Activated CD8-positive, alpha-beta memory T cell treated with anti-CD3 and anti-CD28 coated beads for 1 hour (primary cell): ENCODE results near the gene CAB39L.

Experiments used
- DNase-seq, 2 donors: peaks; one replicate each; pipeline ENCODE4 v3.0.0-alpha.2; 2020; ENCODE audit warnings: low read depth in 1 of 2; ENCODE audit errors: extremely low read depth in 1 of 2

Gene CAB39L

DNA sequence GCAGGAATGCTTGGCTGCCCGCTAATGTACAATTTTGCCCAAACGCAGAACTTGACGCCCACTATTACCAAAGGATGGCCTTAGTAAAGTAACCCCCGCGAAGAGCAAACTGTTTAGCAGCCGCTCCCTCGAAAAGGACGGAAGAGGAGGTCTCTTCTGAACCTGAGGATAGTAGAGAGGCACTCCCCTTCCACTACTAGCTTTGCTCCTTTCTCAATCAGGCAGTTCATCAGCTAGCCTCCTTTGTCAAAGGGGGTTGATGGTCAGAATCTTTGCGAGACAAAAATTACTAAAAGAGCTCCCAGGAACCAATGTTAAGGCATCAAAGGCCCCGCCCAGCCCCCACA is 534 bp downstream of the CAB39L start:
- DNase-seq = no peak

DNA sequence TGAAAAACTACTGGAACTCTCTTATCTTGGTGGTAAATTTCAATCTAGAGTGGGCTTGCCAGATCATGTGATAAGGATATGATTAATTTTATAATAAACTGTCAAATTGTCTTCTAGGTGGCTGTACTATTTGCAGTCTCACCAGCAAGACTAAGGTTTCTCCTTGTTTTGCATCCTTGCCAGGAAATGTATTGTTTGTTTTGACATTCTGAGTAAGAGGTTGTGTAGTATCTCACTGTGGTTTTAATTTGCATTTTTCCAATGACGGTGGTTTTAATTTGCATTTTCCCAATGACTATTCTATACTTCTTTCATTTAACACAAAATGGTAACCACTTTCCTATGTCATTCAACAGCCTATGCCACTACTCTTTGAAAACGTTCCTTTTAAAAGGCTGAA is 2.0 kb downstream of the CAB39L start:
- DNase-seq = no peak

DNA sequence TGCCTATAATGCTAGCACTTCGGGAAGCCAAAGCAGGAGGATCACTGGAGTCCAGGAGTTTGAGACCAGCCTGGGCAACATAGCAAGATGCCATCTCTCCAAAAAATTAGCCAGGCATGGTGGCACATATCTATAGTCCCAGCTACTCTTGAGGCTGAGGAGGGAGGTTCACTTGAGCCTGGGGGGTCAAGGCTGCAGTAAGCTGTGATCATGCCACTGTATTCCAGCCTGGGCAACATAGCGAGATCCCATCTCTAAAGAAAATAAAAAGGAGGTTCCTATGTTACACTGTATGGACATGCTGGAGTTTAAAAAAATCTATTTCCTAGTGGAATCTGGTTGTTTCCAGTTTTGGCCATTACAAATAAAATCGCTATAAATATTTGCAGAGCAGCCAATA is 2.6 kb downstream of the CAB39L start:
- DNase-seq = no peak

DNA sequence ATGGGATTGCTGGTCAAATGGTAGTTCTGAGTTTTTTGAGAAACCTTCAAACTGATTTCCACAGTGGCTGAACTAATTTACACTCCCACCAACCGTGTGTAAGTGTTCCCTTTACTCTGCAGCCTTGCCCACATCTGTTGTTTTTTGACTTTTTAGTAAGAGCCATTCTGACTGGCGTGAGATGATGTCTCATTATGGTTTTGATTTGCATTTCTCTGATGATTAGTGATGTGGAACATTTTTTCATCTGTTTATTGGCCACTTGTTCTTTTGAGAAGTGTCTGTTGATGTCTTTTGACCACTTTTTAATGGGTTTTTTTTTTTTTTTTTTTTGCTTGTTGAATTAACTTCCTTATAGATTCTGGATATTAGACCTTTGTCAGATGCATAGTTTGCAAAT is 4.3 kb downstream of the CAB39L start:
- no peak for DNase-seq

DNA sequence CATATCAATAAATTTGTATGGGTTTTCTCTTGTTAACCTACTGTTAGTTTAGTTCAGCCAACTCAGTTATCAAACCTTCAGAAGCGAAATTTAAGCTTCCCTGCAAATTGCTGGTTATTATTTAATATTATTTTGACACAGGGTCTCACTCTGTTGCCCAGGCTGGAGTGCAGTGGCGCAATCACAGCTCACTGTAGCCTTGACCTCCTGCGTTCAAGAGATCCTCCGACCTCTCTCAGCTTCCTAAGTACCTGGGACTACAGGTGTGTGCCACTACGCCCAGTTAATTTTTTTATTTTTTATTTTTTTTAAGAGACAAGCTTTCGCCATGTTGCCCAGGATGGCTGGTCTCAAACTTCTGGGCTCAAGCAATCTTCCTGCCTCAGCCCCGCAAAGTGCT is 6.2 kb downstream of the CAB39L start:
- DNase-seq = no peak

DNA sequence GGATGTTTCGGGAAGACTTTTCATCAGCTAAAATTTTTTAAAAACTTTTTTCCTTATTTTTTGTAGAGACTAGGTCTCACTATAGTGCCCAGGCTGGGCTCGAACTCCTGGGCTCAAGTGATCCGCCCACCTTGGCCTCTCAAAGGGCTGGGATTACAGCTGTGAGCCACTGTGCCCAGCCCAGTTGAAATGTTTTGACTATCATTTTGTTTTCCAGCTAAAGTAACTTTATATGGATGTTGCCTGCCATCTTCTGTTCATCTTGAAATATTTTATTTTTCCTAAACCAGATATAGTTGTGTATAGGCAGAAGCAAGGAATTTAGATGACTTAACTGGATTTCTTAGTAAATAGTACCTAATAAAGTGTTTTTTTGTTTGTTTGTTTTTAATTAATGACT is 7.0 kb downstream of the CAB39L start:
- no peak for DNase-seq

DNA sequence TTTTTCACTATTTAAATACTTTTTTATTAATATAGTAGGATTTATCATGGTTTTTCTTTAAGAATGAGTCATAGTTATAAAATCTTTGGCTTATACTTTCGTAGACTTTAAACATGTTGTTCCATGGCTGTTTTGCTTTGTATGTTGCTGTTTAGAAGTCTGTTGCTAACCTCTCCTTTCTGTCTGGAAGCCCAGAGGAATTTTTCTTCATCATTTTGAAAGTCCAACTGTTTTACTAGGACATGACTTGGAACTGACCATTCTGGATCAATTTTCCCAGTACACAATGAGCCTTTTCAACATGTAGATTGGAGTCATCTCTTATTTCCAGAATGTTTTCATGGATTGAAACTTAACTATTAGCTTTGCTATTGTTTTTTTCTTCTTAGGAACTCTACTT is 7.9 kb downstream of the CAB39L start:
- DNase-seq = no peak

DNA sequence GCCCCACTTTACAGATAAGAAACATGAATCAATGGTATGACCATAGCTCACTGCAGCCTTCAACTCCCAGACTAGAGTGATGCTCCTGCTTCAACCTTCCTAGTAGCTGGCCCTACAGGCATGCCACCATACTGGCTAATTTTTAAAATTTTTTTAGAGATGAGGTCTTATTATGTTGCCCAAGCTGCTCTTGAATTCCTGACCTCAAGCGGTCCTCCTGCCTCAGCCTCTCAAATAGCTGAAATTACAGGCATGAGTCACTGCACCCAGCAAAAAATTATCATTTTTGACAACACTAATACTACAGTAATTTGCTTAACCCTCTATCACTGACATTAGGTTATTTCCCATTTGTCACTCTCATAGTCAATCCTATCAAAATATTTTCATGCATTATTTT is 14.7 kb downstream of the CAB39L start:
- DNase-seq = no peak

DNA sequence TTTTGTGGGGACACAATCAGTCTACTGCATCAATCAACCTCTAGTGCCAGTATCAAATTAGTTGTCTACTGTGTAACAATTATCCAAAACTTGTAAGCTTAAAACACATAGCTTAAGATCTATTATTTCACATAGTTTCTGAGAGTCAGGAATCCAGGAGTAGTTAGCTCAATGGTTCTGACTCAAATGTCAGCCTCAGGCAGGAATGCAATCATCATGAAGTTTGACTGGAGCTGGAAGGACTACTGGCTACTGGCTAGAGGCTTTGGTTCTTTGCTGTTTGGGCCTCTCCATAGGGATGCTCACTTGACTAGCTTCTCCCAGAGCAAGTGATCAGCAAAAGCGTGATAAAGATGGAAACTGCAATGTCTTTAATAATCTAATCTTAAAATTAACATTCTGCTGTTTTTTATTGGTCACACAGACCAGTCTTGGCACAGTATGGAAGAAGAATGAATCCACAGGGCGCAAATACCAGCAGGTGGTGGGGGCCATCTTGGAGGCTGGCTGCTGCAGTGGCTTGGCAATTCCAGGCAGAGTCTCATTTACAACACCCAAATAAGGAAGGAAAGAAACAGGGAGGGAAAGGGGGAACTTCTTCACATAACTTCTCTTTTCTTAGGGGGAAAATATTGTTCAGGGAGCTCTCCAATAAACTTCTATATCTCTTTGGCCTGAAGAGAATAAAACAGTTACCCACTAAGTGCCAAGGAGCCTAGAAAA is 15.7 kb downstream of the CAB39L start:
- no peak for DNase-seq

DNA sequence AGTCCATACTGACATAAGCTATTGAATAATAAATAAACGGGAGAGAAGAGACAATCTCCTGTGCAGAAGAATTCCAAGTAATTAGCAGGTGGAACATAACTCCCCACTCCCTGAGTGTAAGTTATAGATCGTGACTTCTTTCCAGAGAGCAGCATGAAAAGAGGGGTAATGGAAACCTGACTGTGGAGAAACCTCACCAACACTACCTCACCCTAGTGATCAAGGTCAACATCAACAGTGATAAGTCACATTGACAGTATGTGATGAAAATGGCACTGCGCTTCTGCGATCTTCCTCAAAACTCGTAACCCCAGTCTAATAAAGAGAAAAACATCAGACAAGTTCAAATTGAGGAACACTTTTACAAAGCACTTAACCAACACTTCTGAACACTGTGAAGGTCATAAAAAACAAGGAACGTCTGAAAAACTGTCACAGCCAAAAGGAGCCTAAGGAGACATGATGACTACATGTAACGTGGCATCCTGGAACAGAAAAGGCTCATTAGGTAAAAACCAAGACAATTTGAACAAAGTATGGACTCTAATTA is 19.8 kb downstream of the CAB39L start:
- no peak for DNase-seq

DNA sequence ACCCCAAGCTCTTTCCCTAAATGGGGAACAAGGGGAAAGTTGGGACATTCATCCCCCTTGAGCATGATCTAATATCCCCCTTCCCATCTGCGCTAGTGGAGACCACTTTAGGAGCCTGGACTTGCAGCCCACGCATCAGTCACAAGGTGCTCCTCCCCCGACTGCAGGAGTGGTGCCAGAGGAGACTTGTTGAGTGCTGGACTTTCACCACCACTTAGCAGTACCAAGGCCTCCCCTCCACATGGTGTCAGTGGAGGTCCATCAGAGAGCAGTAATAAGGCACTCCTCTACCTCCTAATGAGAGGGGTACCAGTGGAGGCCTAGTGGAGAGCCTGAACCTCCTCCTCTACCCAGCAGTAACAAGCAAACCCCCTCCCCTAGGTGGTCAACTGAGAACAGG is 22.5 kb downstream of the CAB39L start:
- no peak for DNase-seq

DNA sequence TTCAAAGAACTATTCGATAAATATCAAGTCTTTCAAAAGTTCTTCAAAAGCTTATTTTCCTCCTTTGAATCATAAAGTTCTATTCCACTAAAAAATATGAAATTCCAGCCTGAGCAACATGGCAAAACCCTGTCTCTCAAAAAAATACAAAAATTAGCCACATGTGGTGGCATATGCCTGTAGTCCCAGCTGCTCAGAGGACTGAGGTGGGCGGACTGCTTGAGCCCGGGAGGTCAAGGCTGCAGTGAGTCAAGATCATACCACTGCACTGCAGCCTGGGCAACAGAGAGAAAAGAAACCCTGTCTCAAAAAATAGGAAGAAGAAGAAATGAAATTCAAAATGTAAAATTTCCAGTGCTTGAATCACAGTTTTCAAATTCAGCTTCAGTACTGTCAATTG is 24.6 kb downstream of the CAB39L start:
- no peak for DNase-seq

DNA sequence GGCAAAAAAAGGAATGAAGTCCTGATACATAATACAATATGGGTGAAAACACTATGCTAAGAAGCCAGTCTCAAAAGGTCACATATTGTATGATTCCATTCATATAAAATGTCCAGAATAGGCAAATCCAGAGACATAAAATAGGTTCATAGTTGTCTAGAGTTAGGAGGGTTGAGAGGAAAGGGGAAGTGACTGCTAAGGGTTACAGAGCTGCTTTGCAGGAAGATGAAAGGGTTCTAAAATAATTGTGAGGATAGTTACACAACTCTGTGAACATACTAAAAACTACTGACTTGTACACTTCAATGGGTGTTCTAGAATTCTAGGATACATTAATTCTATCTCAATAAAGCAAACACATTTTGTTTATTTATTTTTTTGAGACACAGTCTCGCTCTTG is 25.7 kb downstream of the CAB39L start:
- no peak for DNase-seq

DNA sequence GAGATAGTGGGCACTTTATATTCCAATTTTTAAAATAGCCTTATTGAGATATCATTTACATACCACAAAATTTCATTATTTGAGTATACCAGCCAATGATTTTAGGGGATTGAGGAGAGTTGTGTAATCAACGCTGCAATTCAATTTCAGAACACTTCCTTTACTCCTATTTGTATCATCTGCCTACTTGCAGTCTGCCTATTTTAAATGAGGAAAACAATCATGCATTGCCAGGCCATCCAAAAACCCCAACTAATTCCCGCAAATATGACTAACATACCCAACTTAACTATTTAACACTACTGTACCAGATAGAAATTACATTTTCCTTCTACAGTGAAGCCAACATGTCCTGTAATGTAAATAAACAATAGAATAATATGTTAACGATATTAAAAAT is 26.7 kb downstream of the CAB39L start:
- DNase-seq = no peak

DNA sequence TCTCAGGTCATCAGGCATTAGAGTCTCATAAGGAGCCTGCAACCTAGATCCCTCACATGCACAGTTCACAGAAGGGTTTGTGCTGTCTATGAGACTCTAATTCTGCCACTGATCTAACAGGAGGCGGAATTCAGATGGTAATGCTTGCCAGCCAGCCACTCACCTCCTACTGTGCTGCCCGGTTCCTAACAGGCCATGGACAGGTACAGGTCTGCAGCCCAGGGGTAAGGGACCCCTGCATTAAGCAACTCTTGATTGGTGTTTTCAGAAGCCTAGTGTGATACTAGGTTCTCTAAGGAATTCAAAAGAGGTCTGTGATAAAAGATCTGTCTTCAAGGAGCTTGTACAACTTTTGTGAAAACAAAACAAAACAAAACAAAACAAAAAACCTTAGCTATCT is 31.1 kb downstream of the CAB39L start:
- no peak for DNase-seq

DNA sequence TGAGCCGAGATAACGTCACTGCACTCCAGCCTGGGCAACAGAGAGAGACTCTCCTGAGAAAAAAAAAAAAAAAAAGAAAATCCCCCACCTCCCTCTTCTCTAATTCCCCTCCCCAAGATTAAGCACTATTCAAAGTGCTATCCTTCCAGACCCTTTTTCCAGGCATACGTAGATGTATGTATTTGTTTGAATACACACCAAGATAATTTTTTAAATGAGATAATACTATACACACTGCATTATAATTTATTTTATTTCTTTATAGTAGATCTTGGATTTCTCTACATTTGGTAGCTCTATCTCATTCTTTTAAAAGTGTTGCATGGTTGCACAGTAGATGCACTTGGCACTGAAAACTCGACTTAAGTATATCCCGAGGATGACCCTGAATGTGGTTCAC is 32.5 kb downstream of the CAB39L start:
- DNase-seq = no peak

DNA sequence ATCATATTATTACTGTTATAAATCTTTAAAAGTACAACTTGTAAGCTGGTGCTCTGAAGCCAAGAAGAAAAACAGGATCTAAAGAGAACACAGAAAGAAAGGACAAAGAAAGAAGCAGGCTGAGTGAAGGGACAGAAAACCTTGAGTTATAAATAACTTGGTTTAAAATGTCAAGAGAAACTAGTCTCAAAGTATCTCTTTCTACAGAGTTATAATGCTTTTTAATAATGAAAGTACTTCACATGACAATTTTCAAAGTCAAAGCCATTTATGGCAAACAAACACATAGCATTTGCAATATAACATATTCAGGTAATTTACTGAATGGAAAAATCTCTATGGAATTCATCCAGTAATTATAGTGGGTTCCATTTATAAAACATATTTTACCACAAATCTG is 33.4 kb downstream of the CAB39L start:
- no peak for DNase-seq

DNA sequence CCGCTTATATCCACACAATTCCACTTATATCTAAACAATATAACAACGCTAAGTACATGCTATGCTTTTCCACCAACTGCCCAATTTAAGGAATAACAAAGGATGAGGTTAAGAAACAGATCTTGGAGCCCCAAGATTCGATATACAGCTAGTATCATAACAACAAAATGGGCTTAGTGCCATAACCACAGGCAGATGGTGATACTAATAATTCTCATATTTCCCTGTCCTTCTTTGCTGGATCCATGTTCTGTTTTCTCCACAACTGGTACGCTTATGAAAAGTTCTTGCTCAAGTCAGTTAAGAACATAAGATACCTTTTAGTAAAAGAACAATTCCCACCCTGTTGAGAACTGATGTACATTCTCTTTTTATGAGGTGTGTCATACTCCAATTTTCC is 33.9 kb downstream of the CAB39L start:
- no peak for DNase-seq

DNA sequence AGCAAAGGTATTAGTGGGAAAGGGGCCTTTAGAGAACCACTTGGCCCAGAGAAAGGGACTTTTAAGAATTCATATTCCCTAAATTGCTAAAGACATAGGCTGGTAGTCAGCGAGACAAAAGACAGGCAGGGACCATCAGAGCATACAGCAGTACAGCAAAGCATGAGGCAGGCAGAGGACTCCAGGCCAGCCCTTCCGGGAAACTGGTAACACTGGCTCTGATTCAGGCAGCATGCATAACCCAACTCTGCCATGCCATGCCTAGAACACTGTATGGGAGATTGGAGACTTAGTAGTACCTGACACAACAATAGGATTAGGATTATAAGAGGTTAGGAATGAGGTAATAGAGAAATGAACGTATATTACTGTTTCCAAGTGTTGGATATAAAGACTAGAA is 34.9 kb downstream of the CAB39L start:
- DNase-seq = no peak

DNA sequence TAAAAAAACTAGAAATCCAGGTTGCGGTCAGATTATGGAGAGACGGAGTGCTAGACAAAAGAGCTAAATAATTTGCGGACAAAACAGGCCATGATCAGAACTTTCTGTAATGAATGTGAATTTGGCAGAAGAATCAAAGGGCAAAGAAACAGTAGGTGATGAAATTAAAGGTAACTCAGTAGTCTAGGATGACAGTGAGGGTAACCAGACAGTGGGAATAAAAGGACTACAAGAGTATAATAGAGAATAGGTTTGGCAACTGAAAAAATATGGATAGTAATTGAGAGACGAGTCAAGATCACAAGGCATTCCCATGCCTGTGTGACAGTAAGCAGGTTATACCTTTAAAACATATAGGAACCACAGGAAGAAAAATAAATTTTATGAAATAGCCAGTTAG is 35.9 kb downstream of the CAB39L start:
- DNase-seq = no peak

DNA sequence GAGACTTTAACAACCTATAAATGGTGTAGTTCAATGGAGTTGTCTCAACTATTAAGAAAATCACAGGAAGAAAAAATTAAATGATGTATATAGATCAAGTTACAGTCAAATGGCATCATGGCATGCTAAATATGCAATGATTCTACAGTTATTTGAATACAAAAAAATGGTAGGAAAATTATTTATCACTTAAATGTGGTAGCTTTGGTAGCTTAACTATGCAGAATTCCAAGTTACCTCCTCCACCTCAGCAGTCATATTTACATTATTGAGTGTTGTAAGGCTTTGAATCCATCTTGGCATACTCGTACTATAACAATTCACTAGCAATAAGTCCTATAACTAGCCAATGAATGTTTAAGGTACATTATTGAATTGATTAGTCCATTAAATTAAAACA is 36.8 kb downstream of the CAB39L start:
- DNase-seq = no peak

DNA sequence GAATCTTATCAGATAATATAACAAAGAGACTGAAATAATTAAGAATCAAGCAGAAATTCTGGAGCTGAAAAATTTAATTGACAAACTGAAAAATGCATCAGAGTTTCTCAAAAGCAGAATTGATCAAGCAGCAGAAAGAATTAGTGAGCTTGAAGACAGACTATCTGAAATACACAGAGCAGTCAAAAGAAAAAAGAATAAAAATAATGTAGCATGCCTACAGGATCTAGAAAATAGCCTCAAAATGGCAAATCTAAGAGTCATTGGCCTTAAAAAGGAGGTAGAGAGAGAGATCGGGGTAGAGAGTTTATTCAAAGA is 39.2 kb downstream of the CAB39L start:
- DNase-seq = no peak

DNA sequence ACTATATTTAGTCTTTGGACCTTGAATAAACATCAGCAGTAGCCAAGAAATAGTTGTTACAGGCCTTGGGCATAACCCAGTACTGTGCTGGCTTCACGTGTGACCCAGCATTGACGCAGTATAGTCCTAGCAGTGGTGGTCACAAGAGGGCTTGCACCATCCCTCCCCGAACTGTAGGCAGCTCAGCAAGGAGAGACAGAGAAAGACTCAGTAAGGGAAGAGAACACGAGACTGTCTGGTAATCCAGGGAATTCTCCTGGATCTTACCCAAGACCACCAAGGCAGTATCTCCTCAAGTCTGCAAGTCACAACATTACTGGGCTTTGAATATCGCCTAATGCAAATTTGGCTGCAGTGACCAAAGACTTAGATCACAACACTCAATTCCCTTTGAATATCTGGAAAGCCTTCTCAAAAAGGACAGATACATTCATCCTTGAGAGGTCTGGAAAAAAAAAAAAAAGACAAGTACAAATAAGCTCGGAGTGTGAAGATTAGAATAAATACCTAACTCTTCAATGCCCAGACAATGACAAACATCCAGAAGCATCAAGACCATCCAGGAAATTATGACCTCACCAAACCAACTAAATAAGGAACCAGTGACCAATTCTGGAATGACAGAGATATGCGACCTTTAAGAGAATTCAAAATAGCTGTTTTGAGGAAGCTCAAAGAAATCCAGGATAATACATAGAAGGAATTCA is 39.7 kb downstream of the CAB39L start:
- DNase-seq = no peak
